HepG2 (cell line): ENCODE measurements around the gene BTG2. TPM values are rescaled to one million over a fixed set of nuclear protein-coding genes. Genes with fewer than 3 reads are reported as not detected.
A peak's percentile ranks its signal among the peaks of the same experiment; 100 is the strongest.

Experiments used
- ATAC-seq: fragments of 200-7000 bp; cut with Tn5 transposase; 3 replicates; pipeline ENCODE4 v1.9.1; 2020; ENCODE audit warnings: mild to moderate bottlenecking, moderate library complexity
- BruUV-seq: library from RNA; stranded (reverse); fragments of 400-500 nt; replicated peaks from 2 replicates; lab custom pipeline; 2021; lab: Mats Ljungman, UMichigan
- CTCF ChIA-PET: fragments of 300-600 bp; formaldehyde crosslinking; extraction: SDS; loops from one replicate; lab custom pipeline; 2021; ENCODE audit warnings: low total read pairs, inconsistent platforms, low intra/inter-chr PET ratio; lab: Yijun Ruan, JAX
- POLR2A ChIA-PET: fragments of 350-600 bp; sonication (Branson Sonifier 250); formaldehyde crosslinking; loops from one replicate; lab custom pipeline; 2020; ENCODE audit warnings: antibody characterized with exemption, inconsistent platforms; lab: Yijun Ruan, JAX
- DNase-seq: peaks from one replicate; pipeline ENCODE4 v3.0.0-alpha.2; 2015; ENCODE audit warnings: low spot score
- FAIRE-seq: peaks from 3 replicates; lab custom pipeline; 2011; peaks lifted over from hg19 to GRCh38; lab: Jason Lieb, UNC
- H2AFZ ChIP-seq: one replicate; pipeline ENCODE4 v1.6.1; 2011; ENCODE audit warnings: low read length, inconsistent platforms
- H3K27ac ChIP-seq: fragments of 300-600 bp; 3 replicates; pipeline ENCODE4 v1.8.0; 2011; ENCODE audit warnings: mixed run types, mild to moderate bottlenecking, mixed read lengths, low read length, inconsistent platforms; ENCODE audit not compliant: insufficient read depth; ENCODE audit errors: extremely low read length
- H3K27me3 ChIP-seq, 2 experiments: fragments of 200-600 bp in 1 of 2; 2 replicates in 1 of 2; 3 replicates in 1 of 2; pipeline versions ENCODE4 v1.6.0 to v1.8.0; 2011; ENCODE audit warnings: low read length in 2 of 2, mild to moderate bottlenecking in 2 of 2, moderate library complexity in 2 of 2, inconsistent platforms in 1 of 2; ENCODE audit not compliant: insufficient read depth in 2 of 2, control insufficient read depth in 1 of 2
- H3K36me3 ChIP-seq, 2 experiments: fragments of 200-600 bp in 1 of 2; replicated peaks in 1 of 2; 2 replicates in 1 of 2; 3 replicates in 1 of 2; pipeline versions ENCODE4 v1.5.1 to v1.8.0; 2011; ENCODE audit warnings: low read length in 2 of 2, inconsistent platforms in 1 of 2; ENCODE audit not compliant: insufficient read depth in 2 of 2, control insufficient read depth in 1 of 2
- H3K4me1 ChIP-seq: 2 replicates; pipeline ENCODE4 v1.5.1; 2012; ENCODE audit warnings: low read length, inconsistent platforms; ENCODE audit not compliant: insufficient read depth
- H3K4me2 ChIP-seq: 2 replicates; pipeline ENCODE4 v1.6.0; 2011; ENCODE audit warnings: low read depth, low read length, inconsistent platforms
- H3K4me3 ChIP-seq, 3 experiments: fragments of 200-600 bp in 1 of 3; sonication (generic), shearing (Covaris generic) in 1 of 3; replicated peaks in 1 of 3; 2 replicates each; pipeline ENCODE4 v1.5.1; 2011 to 2016; ENCODE audit warnings: low read length in 3 of 3, inconsistent platforms in 2 of 3, low read depth in 2 of 3, mild to moderate bottlenecking in 2 of 3, control low read depth in 1 of 3, mixed read lengths in 1 of 3; ENCODE audit not compliant: insufficient read depth in 1 of 3
- H3K79me2 ChIP-seq: one replicate; pipeline ENCODE4 v1.6.1; 2011; ENCODE audit warnings: low read length, inconsistent platforms; ENCODE audit not compliant: insufficient read depth
- H3K9ac ChIP-seq: 2 replicates; pipeline ENCODE4 v1.6.0; 2011; ENCODE audit warnings: mild to moderate bottlenecking, low read depth, low read length, inconsistent platforms; ENCODE audit not compliant: insufficient read depth
- H3K9me3 ChIP-seq: 2 replicates; pipeline ENCODE4 v1.5.1; 2012; ENCODE audit warnings: mild to moderate bottlenecking, low read length
- H4K20me1 ChIP-seq: 2 replicates; pipeline ENCODE4 v1.6.0; 2011; ENCODE audit warnings: inconsistent platforms, mild to moderate bottlenecking, low read length, moderate library complexity; ENCODE audit not compliant: insufficient read depth
- BATF2 ChIP-seq: sonication (generic); formaldehyde crosslinking; IDR thresholded peaks from 2 replicates; pipeline ENCODE4 v1.8.0; 2022; ENCODE audit warnings: mild to moderate bottlenecking, missing genetic modification reagents, moderate library complexity
- ELF4 ChIP-seq: sonication (generic); formaldehyde crosslinking; IDR thresholded peaks from 2 replicates; pipeline ENCODE4 v1.5.0; 2020; ENCODE audit warnings: missing genetic modification reagents, mild to moderate bottlenecking, moderate library complexity, borderline replicate concordance
- NFIC ChIP-seq: IDR thresholded peaks from 2 replicates; pipeline ENCODE4 v1.6.1; 2012; ENCODE audit warnings: mild to moderate bottlenecking, low read length, inconsistent platforms
- RFX1 ChIP-seq: fragments of 450-650 bp; IDR thresholded peaks from 2 replicates; pipeline ENCODE4 v1.6.1; 2017
- RFXAP ChIP-seq: sonication (generic); formaldehyde crosslinking; IDR thresholded peaks from 2 replicates; pipeline ENCODE4 v1.4.0; 2020; ENCODE audit warnings: missing genetic modification reagents, borderline replicate concordance
- TCF7 ChIP-seq: sonication (generic); IDR thresholded peaks from 2 replicates; pipeline ENCODE4 v1.6.1; 2016; ENCODE audit warnings: antibody characterized with exemption, low read depth
- ZBTB33 ChIP-seq: sonication (generic); formaldehyde crosslinking; IDR thresholded peaks from 2 replicates; pipeline ENCODE4 v1.4.0; 2020; ENCODE audit warnings: missing genetic modification reagents
- ZFX ChIP-seq: sonication (generic); formaldehyde crosslinking; IDR thresholded peaks from 2 replicates; pipeline ENCODE4 v1.4.0; 2020; ENCODE audit warnings: mild to moderate bottlenecking, low read depth, missing genetic modification reagents, moderate library complexity
- ZNF234 ChIP-seq: sonication (generic); formaldehyde crosslinking; conservative IDR thresholded peaks from 2 replicates; pipeline ENCODE4 v1.5.1; 2020; ENCODE audit warnings: mild to moderate bottlenecking, missing genetic modification reagents
- ZNF251 ChIP-seq: sonication (generic); formaldehyde crosslinking; IDR thresholded peaks from 2 replicates; pipeline ENCODE4 v1.9.0; 2021; ENCODE audit warnings: mild to moderate bottlenecking, missing genetic modification reagents
- ZNF292 ChIP-seq: sonication (generic); formaldehyde crosslinking; IDR thresholded peaks from 2 replicates; pipeline ENCODE4 v1.8.1; 2022; ENCODE audit warnings: mild to moderate bottlenecking, low read depth, missing genetic modification reagents, borderline replicate concordance
- ZNF670 ChIP-seq: sonication (generic); formaldehyde crosslinking; IDR thresholded peaks from 2 replicates; pipeline ENCODE4 v1.8.0; 2022; ENCODE audit warnings: mild to moderate bottlenecking, missing genetic modification reagents, borderline replicate concordance
- ZNF740 ChIP-seq: sonication (generic); formaldehyde crosslinking; IDR thresholded peaks from 2 replicates; pipeline ENCODE4 v1.4.0; 2020; ENCODE audit warnings: missing genetic modification reagents
- ZSCAN21 ChIP-seq: sonication (generic); formaldehyde crosslinking; IDR thresholded peaks from 2 replicates; pipeline ENCODE4 v1.8.0; 2022; ENCODE audit warnings: mild to moderate bottlenecking, missing genetic modification reagents, moderate library complexity, borderline replicate concordance
- WGBS: methylation state at CpG from one replicate; pipeline ENCODE4 v1.1.6; 2017; ENCODE audit warnings: low lambda C conversion rate; 5-methylcytosine and 5-hydroxymethylcytosine counted together
- in situ Hi-C: cut with HindIII; loops from 2 replicates; pipeline ENCODE4 v1.10.0; 2017; ENCODE audit warnings: low pct_unique_long_range_greater_than_20kb; ENCODE audit not compliant: extremely low pct_ligation_motif_present
- intact Hi-C: fragments of 100-400 bp; cut with micrococcal nuclease; formaldehyde crosslinking; loops from one replicate; pipeline ENCODE4 v1.10.0; 2022; ENCODE audit not compliant: unreplicated experiment
- polyA plus RNA-seq, 8 experiments: library from polyadenylated mRNA; depleted of rRNA in 3 of 8; stranded (reverse) in 7 of 8; unstranded in 1 of 8; fragments of >200 nt; fragmentation: Illumina TruSeq in 4 of 8; extraction: Trizol in 4 of 8; gene quantifications; 2 replicates each; pipeline versions ENCODE4 v1.2.1 to v1.2.3, GENCODE V29; 2011 to 2016; ENCODE audit warnings: low read depth in 4 of 8, missing spikeins in 1 of 8, mixed read lengths in 1 of 8; ENCODE audit not compliant: insufficient read depth in 1 of 8
- total RNA-seq, 5 experiments: library from RNA; depleted of rRNA; stranded (reverse); fragments of >200 nt; fragmentation: Illumina TruSeq; extraction: Trizol; gene quantifications; 2 replicates each; pipeline ENCODE4 v1.2.3, GENCODE V29; 2016; ENCODE audit warnings: low read depth in 1 of 5
- TF ChIP-seq, protein P1 (sequence below): sonication (generic); formaldehyde crosslinking; IDR thresholded peaks from 2 replicates; pipeline ENCODE4 v1.4.0; 2020; ENCODE audit warnings: missing genetic modification reagents

The BTG2 gene
- total and polyA plus RNA-seq, 2 of the 13 experiments (the other 11 are each of a cell fraction or from before 2014, with no cell fraction given), result 13.6 to 18.3 TPM

DNA sequence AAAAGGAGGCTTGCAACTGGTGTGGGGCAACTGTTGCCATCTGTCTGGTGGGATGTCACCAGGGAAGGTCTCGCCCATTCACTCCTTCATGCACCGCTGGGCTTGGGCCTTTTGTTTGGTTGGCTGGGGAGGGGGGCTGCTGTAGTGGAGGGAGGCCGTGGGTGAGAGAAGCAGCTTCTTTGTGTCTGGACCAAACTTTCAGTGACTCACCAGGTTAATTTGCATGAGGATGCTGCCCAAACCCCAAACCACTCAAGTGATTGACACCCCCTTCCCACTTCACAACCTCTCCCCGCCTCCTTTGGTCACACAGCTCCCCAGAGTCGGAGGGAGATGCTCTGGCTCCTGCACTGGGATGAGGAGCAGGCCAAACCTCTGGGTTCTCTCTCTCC is 19.7 kb downstream of the BTG2 start (continued):
- no peak for TF ChIP-seq ZNF251
- TF ChIP-seq ZNF740 (CRISPR knock-in tag), result no peak
- TF ChIP-seq RFX1, result no peak
- no peak for TF ChIP-seq BATF2 (CRISPR knock-in tag)
- no peak for TF ChIP-seq ZNF234 (CRISPR knock-in tag)
- no peak for TF ChIP-seq NFIC
- no peak for TF ChIP-seq RFXAP (CRISPR knock-in tag)
- no peak for TF ChIP-seq ZNF670 (CRISPR knock-in tag)
- TF ChIP-seq TCF7, result no peak
- no peak for TF ChIP-seq ZNF292 (CRISPR knock-in tag)
- no peak for TF ChIP-seq ELF4

GRCh38 chr1:203325418-203326091 is 20.2 kb downstream of the BTG2 start:
- no peaks in the 10 kb centered on the region for H3K9me3 ChIP-seq
- peak overlapping the region; percentile 61 for H3K4me2 ChIP-seq
- FAIRE-seq (no peak), ATAC-seq (no peak), DNase-seq (no peak)
- H4K20me1 ChIP-seq, result no peaks in the 10 kb centered on the region; the same call in 1 of the 2 replicates
- peaks cover 5 to 18% of the 10 kb centered on the region in 2 experiments; a peak in 1 of 5 replicates for H3K27me3 ChIP-seq
- H3K4me1 ChIP-seq, result peaks cover 45% of the 10 kb centered on the region
- H3K79me2 ChIP-seq, result no peaks in the 10 kb centered on the region
- CTCF ChIA-PET, result no interaction called here
- BruUV-seq, result no TSS peak
- H2AFZ ChIP-seq, result no peak overlapping the region
- intact Hi-C loops, result no loop called here
- no peaks in the 10 kb centered on the region for H3K36me3 ChIP-seq
- H3K4me3 ChIP-seq, result no peak overlapping the region
- POLR2A ChIA-PET, result interaction anchor here (0.8 to 5.2 kb wide), 2 partner anchors 20 to 35 kb away, joined by 5 to 31 read pairs; partner anchors contain the start of gene BTG2
- H3K27ac ChIP-seq, result no peak overlapping the region
- in situ Hi-C loops, result loop anchor here (5.0 kb wide), 1 partner anchor 53 kb away; no protein-coding TSS in a partner anchor
- no peak overlapping the region for H3K9ac ChIP-seq
- 23% methylated on average over 13 of the region's 13 CpGs for WGBS
- peak; percentile 21; the same call in 1 of the 2 replicates for TF ChIP-seq ZBTB33 (CRISPR knock-in tag)
- TF ChIP-seq ZFX (CRISPR knock-in tag), result 0 out of 2 replicates have a peak, but pooled peaks have one; percentile 17
- TF ChIP-seq ZSCAN21 (CRISPR knock-in tag), result no peak
- TF ChIP-seq, protein P1, sequence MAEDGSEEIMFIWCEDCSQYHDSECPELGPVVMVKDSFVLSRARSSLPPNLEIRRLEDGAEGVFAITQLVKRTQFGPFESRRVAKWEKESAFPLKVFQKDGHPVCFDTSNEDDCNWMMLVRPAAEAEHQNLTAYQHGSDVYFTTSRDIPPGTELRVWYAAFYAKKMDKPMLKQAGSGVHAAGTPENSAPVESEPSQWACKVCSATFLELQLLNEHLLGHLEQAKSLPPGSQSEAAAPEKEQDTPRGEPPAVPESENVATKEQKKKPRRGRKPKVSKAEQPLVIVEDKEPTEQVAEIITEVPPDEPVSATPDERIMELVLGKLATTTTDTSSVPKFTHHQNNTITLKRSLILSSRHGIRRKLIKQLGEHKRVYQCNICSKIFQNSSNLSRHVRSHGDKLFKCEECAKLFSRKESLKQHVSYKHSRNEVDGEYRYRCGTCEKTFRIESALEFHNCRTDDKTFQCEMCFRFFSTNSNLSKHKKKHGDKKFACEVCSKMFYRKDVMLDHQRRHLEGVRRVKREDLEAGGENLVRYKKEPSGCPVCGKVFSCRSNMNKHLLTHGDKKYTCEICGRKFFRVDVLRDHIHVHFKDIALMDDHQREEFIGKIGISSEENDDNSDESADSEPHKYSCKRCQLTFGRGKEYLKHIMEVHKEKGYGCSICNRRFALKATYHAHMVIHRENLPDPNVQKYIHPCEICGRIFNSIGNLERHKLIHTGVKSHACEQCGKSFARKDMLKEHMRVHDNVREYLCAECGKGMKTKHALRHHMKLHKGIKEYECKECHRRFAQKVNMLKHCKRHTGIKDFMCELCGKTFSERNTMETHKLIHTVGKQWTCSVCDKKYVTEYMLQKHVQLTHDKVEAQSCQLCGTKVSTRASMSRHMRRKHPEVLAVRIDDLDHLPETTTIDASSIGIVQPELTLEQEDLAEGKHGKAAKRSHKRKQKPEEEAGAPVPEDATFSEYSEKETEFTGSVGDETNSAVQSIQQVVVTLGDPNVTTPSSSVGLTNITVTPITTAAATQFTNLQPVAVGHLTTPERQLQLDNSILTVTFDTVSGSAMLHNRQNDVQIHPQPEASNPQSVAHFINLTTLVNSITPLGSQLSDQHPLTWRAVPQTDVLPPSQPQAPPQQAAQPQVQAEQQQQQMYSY (CRISPR knock-in tag), result peak; percentile 19; the same call in 1 of the 2 replicates
